ENCODE results near the gene INTS6L.

The INTS6L gene

DNA sequence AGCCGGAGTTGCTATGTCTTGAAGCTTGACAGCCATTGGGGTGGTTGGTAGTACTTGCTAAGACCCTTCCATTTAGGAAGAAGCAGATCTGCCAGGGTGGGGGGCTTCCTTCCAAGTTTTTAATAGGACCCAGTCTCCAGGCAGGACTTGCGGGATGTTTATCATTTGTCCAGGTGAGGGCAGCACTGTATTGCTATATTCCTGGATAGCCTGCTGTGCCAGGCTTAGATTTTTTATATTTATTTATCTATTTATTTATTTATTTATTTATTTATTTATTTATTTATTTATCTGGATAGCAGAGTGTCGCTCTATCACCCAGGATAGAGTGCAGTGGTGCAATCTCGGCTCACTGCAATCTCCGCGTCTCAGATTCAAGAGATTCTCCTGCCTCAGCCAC lies 105.5 kb downstream of the INTS6L start:
- H3K9ac ChIP-seq (ENCODE audit: low read length), result no peak overlapping the region
- no peak for TF ChIP-seq EZH2phosphoT487 (conservative IDR thresholded peaks at IDR 0.05; ENCODE audit: low read length)
- TF ChIP-seq, protein P1, sequence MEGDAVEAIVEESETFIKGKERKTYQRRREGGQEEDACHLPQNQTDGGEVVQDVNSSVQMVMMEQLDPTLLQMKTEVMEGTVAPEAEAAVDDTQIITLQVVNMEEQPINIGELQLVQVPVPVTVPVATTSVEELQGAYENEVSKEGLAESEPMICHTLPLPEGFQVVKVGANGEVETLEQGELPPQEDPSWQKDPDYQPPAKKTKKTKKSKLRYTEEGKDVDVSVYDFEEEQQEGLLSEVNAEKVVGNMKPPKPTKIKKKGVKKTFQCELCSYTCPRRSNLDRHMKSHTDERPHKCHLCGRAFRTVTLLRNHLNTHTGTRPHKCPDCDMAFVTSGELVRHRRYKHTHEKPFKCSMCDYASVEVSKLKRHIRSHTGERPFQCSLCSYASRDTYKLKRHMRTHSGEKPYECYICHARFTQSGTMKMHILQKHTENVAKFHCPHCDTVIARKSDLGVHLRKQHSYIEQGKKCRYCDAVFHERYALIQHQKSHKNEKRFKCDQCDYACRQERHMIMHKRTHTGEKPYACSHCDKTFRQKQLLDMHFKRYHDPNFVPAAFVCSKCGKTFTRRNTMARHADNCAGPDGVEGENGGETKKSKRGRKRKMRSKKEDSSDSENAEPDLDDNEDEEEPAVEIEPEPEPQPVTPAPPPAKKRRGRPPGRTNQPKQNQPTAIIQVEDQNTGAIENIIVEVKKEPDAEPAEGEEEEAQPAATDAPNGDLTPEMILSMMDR (IDR thresholded peaks at IDR 0.05; ENCODE audit: insufficient read depth, low read length, poor library complexity, severe bottlenecking), result no peak
- no peak overlapping the region for H3K4me3 ChIP-seq (ENCODE audit: insufficient read depth, low read length, poor library complexity, severe bottlenecking)
- H2AFZ ChIP-seq (ENCODE audit: low read depth, low read length, severe bottlenecking), result no peak overlapping the region
- no peaks in the 10 kb centered on the region for H3K36me3 ChIP-seq (ENCODE audit: low read length)
- no peaks in the 10 kb centered on the region for H3K9me3 ChIP-seq (ENCODE audit: insufficient read depth, low read length)
- H3K27ac ChIP-seq (ENCODE audit: low read depth, low read length), result no peak overlapping the region
- no peaks in the 10 kb centered on the region for H3K79me2 ChIP-seq (ENCODE audit: insufficient read depth, low read length)
- H3K27me3 ChIP-seq (ENCODE audit: low read length), result no peaks in the 10 kb centered on the region
- H4K20me1 ChIP-seq (ENCODE audit: low read depth, low read length), result no peaks in the 10 kb centered on the region
- H3K4me2 ChIP-seq (ENCODE audit: low read depth, low read length, poor library complexity, severe bottlenecking), result no peak overlapping the region
- no peaks in the 10 kb centered on the region for H3F3A ChIP-seq (ENCODE audit: insufficient read depth)
- H3K9me2 ChIP-seq (replicated peaks; ENCODE audit: insufficient read depth, low read length), result no peaks in the 10 kb centered on the region

DNA sequence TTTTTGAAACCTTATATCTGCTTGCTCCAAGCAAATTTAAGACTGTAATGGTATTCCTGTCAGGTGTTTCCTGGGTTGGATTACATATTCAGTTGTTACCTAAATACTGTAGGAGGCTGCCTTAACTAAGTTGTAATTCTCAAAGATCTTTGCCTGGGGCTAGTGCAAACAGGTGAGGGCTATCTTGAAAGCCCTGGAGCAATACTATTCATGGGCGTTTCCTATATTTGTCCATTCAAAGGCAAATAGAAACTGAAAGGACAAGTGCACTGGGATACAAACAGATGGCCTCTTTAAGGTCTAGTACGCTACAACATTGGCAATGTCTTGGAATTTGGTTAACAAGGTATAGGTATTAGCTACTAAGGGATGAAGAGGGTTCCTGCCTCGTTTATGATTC lies 108.9 kb downstream of the INTS6L start:
- no peak overlapping the region for H2AFZ ChIP-seq (ENCODE audit: low read depth, low read length, severe bottlenecking)
- no peak for TF ChIP-seq EZH2phosphoT487 (conservative IDR thresholded peaks at IDR 0.05; ENCODE audit: low read length)
- TF ChIP-seq, protein P1 (IDR thresholded peaks at IDR 0.05; ENCODE audit: insufficient read depth, low read length, poor library complexity, severe bottlenecking), result no peak
- no peak overlapping the region for H3K9ac ChIP-seq (ENCODE audit: low read length)
- no peaks in the 10 kb centered on the region for H3K9me3 ChIP-seq (ENCODE audit: insufficient read depth, low read length)
- no peaks in the 10 kb centered on the region for H3K27me3 ChIP-seq (ENCODE audit: low read length)
- no peaks in the 10 kb centered on the region for H3K36me3 ChIP-seq (ENCODE audit: low read length)
- no peaks in the 10 kb centered on the region for H4K20me1 ChIP-seq (ENCODE audit: low read depth, low read length)
- H3K4me3 ChIP-seq (ENCODE audit: insufficient read depth, low read length, poor library complexity, severe bottlenecking), result no peak overlapping the region
- H3K4me2 ChIP-seq (ENCODE audit: low read depth, low read length, poor library complexity, severe bottlenecking), result no peak overlapping the region
- H3K27ac ChIP-seq (ENCODE audit: low read depth, low read length), result no peak overlapping the region
- H3K9me2 ChIP-seq (replicated peaks; ENCODE audit: insufficient read depth, low read length), result no peaks in the 10 kb centered on the region
- H3K79me2 ChIP-seq (ENCODE audit: insufficient read depth, low read length), result no peaks in the 10 kb centered on the region
- H3F3A ChIP-seq (ENCODE audit: insufficient read depth), result no peaks in the 10 kb centered on the region
